HCT116 (cell line): ENCODE measurements around the gene RWDD4. TPM values are rescaled to one million over a fixed set of nuclear protein-coding genes. Genes with fewer than 3 reads are reported as not detected.

Experiments used
- ATAC-seq: fragments of 200-7000 bp; cut with Tn5 transposase; 2 replicates; pipeline ENCODE4 v1.9.1; 2020; ENCODE audit warnings: mild to moderate bottlenecking, moderate library complexity
- BruUV-seq: library from RNA; stranded (reverse); fragments of 400-500 nt; replicated peaks from 2 replicates; lab custom pipeline; 2021; lab: Mats Ljungman, UMichigan
- CTCF ChIA-PET: fragments of 300-600 bp; sonication (Branson Sonifier 250); formaldehyde crosslinking; loops from one replicate; lab custom pipeline; 2021; ENCODE audit warnings: antibody characterized with exemption; lab: Charles Lee
- POLR2A ChIA-PET: fragments of 300-600, 350-600 bp; sonication (Branson Sonifier 250); formaldehyde crosslinking; loops from one replicate; lab custom pipeline; 2021; ENCODE audit warnings: antibody characterized with exemption; lab: Charles Lee
- RAD21 ChIA-PET, 2 experiments: fragments of 300-600 bp; sonication (Branson Sonifier 250); formaldehyde crosslinking; loops; one replicate each; lab custom pipeline; 2023; ENCODE audit warnings: low total read pairs in 2 of 2; ENCODE audit not compliant: uncharacterized antibody in 2 of 2, unreplicated experiment in 2 of 2, low non-redundant PET in 1 of 2; lab: Charles Lee
- DNase-seq: peaks from one replicate; pipeline ENCODE4 v3.0.0-alpha.2; 2010; ENCODE audit warnings: low read depth, low spot score
- H2AFZ ChIP-seq: fragments of 200-600 bp; shearing (Covaris generic), sonication (generic); 2 replicates; pipeline ENCODE4 v1.6.1; 2017; ENCODE audit warnings: low read depth, mixed run types, mixed read lengths, antibody characterized with exemption, low read length; ENCODE audit not compliant: poor library complexity, severe bottlenecking
- H3K27ac ChIP-seq: 2 replicates; pipeline ENCODE4 v1.5.1; 2012; ENCODE audit warnings: low read depth, low read length
- H3K27me3 ChIP-seq: fragments of 200-600 bp; sonication (generic); 2 replicates; pipeline ENCODE4 v1.6.1; 2016; ENCODE audit warnings: mixed run types, low read length, mixed read lengths; ENCODE audit not compliant: insufficient read depth
- H3K36me3 ChIP-seq, 2 experiments: fragments of 200-500 bp in 1 of 2; fragments of 200-600 bp in 1 of 2; sonication (Bioruptor generic) in 1 of 2; sonication (generic) in 1 of 2; 2 replicates each; pipeline versions ENCODE4 v1.5.1 to v1.6.1; 2014 to 2016; ENCODE audit warnings: low read length in 2 of 2, inconsistent platforms in 1 of 2, mixed read lengths in 1 of 2, mixed run types in 1 of 2; ENCODE audit not compliant: insufficient read depth in 2 of 2, control insufficient read depth in 1 of 2
- H3K4me1 ChIP-seq, 2 experiments: fragments of 200-600 bp in 1 of 2; sonication (generic) in 1 of 2; 2 replicates each; pipeline versions ENCODE4 v1.5.1 to v1.6.1; 2012 to 2017; ENCODE audit warnings: low read length in 2 of 2, inconsistent platforms in 1 of 2, mild to moderate bottlenecking in 1 of 2, mixed read lengths in 1 of 2, mixed run types in 1 of 2, moderate library complexity in 1 of 2; ENCODE audit not compliant: insufficient read depth in 2 of 2, control insufficient read depth in 1 of 2
- H3K4me2 ChIP-seq: fragments of 200-600 bp; sonication (generic); 2 replicates; pipeline ENCODE4 v1.6.1; 2017; ENCODE audit warnings: mixed run types, low read length, mixed read lengths
- H3K4me3 ChIP-seq, 2 experiments: fragments of 200-600 bp in 1 of 2; sonication (generic) in 1 of 2; replicated peaks in 1 of 2; 2 replicates each; pipeline ENCODE4 v1.5.1; 2011 to 2016; ENCODE audit warnings: low read length in 2 of 2, control low read depth in 1 of 2, low read depth in 1 of 2, mild to moderate bottlenecking in 1 of 2, mixed read lengths in 1 of 2, mixed run types in 1 of 2
- H3K79me2 ChIP-seq: fragments of 200-600 bp; sonication (generic); 2 replicates; pipeline ENCODE4 v1.6.1; 2017; ENCODE audit warnings: mild to moderate bottlenecking, mixed run types, low read length, moderate library complexity, mixed read lengths; ENCODE audit not compliant: insufficient read depth
- H3K9ac ChIP-seq: fragments of 200-600 bp; sonication (generic); 2 replicates; pipeline ENCODE4 v1.6.1; 2016; ENCODE audit warnings: low read length, mixed read lengths
- H3K9me2 ChIP-seq: fragments of 200-600 bp; sonication (generic), shearing (Covaris generic); 2 replicates; pipeline ENCODE4 v1.6.1; 2017; ENCODE audit warnings: mixed run types, mild to moderate bottlenecking, moderate library complexity; ENCODE audit not compliant: insufficient read depth
- H3K9me3 ChIP-seq, 2 experiments: fragments of 200-500 bp in 1 of 2; fragments of 200-600 bp in 1 of 2; sonication (Bioruptor generic) in 1 of 2; sonication (generic) in 1 of 2; 2 replicates each; pipeline ENCODE4 v1.6.1; 2014 to 2017; ENCODE audit warnings: low read length in 2 of 2, mixed read lengths in 2 of 2, inconsistent platforms in 1 of 2, low read depth in 1 of 2, mild to moderate bottlenecking in 1 of 2, mixed run types in 1 of 2, moderate library complexity in 1 of 2; ENCODE audit not compliant: control insufficient read depth in 1 of 2, insufficient read depth in 1 of 2
- H4K20me1 ChIP-seq: fragments of 200-600 bp; sonication (generic), shearing (Covaris generic); 2 replicates; pipeline ENCODE4 v1.6.1; 2017; ENCODE audit warnings: mixed run types, mild to moderate bottlenecking, moderate library complexity; ENCODE audit not compliant: insufficient read depth
- CBX3 ChIP-seq: IDR thresholded peaks from 2 replicates; pipeline ENCODE4 v1.6.1; 2012; ENCODE audit warnings: low read depth
- CEBPB ChIP-seq: IDR thresholded peaks from 2 replicates; pipeline ENCODE4 v1.6.1; 2012; ENCODE audit warnings: low read depth
- ELF1 ChIP-seq: IDR thresholded peaks from 2 replicates; pipeline ENCODE4 v1.6.1; 2012; ENCODE audit warnings: low read depth, borderline replicate concordance
- EZH2phosphoT487 ChIP-seq: fragments of 200-600 bp; IDR thresholded peaks from 2 replicates; pipeline ENCODE4 v1.6.1; 2018; ENCODE audit warnings: antibody characterized with exemption, borderline replicate concordance
- FOSL1 ChIP-seq: IDR thresholded peaks from 2 replicates; pipeline ENCODE4 v1.6.1; 2012; ENCODE audit warnings: low read depth
- POLR2AphosphoS5 ChIP-seq: IDR thresholded peaks from 2 replicates; pipeline ENCODE4 v1.6.1; 2011; ENCODE audit warnings: mild to moderate bottlenecking, low read depth, low read length, moderate library complexity
- SRF ChIP-seq: IDR thresholded peaks from 2 replicates; pipeline ENCODE4 v1.6.1; 2012; ENCODE audit warnings: low read depth
- TCF7L2 ChIP-seq: IDR thresholded peaks from 2 replicates; pipeline ENCODE4 v1.7.0; 2011; ENCODE audit warnings: borderline replicate concordance, inconsistent platforms; ENCODE audit not compliant: insufficient read depth, insufficient read length; ENCODE audit errors: extremely low read depth
- intact Hi-C: fragments of 100-400 bp; cut with micrococcal nuclease; formaldehyde crosslinking; loops from 2 replicates; pipeline ENCODE4 v1.10.0; 2022
- total RNA-seq: library from RNA; stranded (reverse); gene quantifications from one replicate; pipeline ENCODE4 v1.2.1, GENCODE V29; 2021; ENCODE audit not compliant: unreplicated experiment
- TF ChIP-seq, protein P1 (sequence below): IDR thresholded peaks from 2 replicates; pipeline ENCODE4 v1.6.1; 2012; ENCODE audit warnings: low read depth
- TF ChIP-seq, protein P2 (sequence below): IDR thresholded peaks from 2 replicates; pipeline ENCODE4 v1.6.1; 2012

The RWDD4 gene
- total RNA-seq, 1 experiment from 2014 or later = 11.9 TPM

DNA sequence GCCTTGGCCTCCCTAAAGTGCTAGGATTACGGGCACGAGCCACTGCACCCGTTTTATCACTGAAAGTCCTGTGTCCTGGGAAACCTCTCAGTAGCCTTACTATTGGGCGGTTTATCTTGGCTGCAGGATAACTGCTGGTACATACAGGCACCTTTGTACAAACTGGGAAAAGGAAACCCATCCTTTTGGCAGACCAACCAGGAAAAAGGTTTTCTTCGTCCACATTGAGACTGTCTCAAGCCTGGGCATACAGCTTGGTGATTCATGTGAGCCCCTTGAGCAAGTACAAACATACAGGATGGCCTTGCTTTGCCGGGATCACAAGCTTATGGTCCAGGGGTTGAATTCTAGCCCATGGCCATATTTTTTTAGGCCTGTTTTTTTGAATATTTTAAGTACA, 32.8 kb downstream of the RWDD4 start:
- Histone ChIP-seq H3K79me2 (no peaks in the 10 kb centered on the region), H3K4me3 (no peak overlapping the region), H4K20me1 (no peaks in the 10 kb centered on the region), H2AFZ (no peak overlapping the region), H3K9me2 (no peaks in the 10 kb centered on the region), H3K9ac (no peak overlapping the region), H3K27ac (no peak overlapping the region), H3K9me3 (no peaks in the 10 kb centered on the region), H3K27me3 (no peaks in the 10 kb centered on the region), H3K36me3 (no peaks in the 10 kb centered on the region), H3K4me2 (no peak overlapping the region), H3K4me1 (no peaks in the 10 kb centered on the region)
- intact Hi-C loops = no loop called here
- DNase-seq = no peak
- ChIA-PET RAD21 (no interaction called here), POLR2A (no interaction called here), CTCF (no interaction called here)
- TF ChIP-seq TCF7L2 = no peak
- TF ChIP-seq CEBPB = no peak
- TF ChIP-seq, protein P1, sequence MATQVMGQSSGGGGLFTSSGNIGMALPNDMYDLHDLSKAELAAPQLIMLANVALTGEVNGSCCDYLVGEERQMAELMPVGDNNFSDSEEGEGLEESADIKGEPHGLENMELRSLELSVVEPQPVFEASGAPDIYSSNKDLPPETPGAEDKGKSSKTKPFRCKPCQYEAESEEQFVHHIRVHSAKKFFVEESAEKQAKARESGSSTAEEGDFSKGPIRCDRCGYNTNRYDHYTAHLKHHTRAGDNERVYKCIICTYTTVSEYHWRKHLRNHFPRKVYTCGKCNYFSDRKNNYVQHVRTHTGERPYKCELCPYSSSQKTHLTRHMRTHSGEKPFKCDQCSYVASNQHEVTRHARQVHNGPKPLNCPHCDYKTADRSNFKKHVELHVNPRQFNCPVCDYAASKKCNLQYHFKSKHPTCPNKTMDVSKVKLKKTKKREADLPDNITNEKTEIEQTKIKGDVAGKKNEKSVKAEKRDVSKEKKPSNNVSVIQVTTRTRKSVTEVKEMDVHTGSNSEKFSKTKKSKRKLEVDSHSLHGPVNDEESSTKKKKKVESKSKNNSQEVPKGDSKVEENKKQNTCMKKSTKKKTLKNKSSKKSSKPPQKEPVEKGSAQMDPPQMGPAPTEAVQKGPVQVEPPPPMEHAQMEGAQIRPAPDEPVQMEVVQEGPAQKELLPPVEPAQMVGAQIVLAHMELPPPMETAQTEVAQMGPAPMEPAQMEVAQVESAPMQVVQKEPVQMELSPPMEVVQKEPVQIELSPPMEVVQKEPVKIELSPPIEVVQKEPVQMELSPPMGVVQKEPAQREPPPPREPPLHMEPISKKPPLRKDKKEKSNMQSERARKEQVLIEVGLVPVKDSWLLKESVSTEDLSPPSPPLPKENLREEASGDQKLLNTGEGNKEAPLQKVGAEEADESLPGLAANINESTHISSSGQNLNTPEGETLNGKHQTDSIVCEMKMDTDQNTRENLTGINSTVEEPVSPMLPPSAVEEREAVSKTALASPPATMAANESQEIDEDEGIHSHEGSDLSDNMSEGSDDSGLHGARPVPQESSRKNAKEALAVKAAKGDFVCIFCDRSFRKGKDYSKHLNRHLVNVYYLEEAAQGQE = no peak
- no peak for TF ChIP-seq SRF
- TF ChIP-seq EZH2phosphoT487 = no peak
- no peak for TF ChIP-seq POLR2AphosphoS5
- no peak for TF ChIP-seq FOSL1
- no peak for TF ChIP-seq CBX3
- no peak for TF ChIP-seq ELF1
- TF ChIP-seq, protein P2, sequence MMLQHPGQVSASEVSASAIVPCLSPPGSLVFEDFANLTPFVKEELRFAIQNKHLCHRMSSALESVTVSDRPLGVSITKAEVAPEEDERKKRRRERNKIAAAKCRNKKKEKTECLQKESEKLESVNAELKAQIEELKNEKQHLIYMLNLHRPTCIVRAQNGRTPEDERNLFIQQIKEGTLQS = no peak
- ATAC-seq = no peak
- BruUV-seq = no TSS peak
